ENCODE results near the gene HTR2C. TPM values are rescaled to one million over a fixed set of nuclear protein-coding genes. Genes with fewer than 3 reads are reported as not detected.

HTR2C gene
- 0.49 TPM for total RNA-seq

GRCh38 chrX:114583646-114584374 lies at the start of gene HTR2C:
Gene HTR2C, plus strand, starts transcription at chrX:114584086. Its CDS starts 142,851 bp downstream, at chrX:114726937.

Data from camera-type eye (tissue), 1 donor.